ENCODE data around the gene CCDC178.

DNA sequence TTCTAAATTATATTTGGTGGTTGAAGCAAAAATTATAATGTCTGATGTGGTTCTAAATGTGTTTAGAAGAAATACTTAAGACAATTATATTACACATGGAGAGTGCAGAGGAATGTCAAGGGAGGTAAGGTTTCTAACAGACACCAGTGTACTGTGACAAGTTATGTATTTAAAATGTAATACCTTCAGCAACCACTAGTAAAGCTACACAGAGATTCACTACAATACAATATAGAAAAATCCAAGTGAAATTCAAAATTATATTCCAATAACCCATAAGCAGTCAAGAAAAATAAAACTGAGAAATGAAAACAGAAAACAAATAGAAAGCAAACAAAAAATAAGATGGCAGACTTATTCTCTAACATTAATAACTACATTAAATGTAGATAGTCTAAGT is 418.2 kb downstream of the CCDC178 start:
- TF ChIP-seq EZH2 (IDR thresholded peaks at IDR 0.05; ENCODE audit: borderline replicate concordance): no peak
- TF ChIP-seq, protein P1, sequence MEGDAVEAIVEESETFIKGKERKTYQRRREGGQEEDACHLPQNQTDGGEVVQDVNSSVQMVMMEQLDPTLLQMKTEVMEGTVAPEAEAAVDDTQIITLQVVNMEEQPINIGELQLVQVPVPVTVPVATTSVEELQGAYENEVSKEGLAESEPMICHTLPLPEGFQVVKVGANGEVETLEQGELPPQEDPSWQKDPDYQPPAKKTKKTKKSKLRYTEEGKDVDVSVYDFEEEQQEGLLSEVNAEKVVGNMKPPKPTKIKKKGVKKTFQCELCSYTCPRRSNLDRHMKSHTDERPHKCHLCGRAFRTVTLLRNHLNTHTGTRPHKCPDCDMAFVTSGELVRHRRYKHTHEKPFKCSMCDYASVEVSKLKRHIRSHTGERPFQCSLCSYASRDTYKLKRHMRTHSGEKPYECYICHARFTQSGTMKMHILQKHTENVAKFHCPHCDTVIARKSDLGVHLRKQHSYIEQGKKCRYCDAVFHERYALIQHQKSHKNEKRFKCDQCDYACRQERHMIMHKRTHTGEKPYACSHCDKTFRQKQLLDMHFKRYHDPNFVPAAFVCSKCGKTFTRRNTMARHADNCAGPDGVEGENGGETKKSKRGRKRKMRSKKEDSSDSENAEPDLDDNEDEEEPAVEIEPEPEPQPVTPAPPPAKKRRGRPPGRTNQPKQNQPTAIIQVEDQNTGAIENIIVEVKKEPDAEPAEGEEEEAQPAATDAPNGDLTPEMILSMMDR (IDR thresholded peaks at IDR 0.05; ENCODE audit: poor library complexity): no peak
